Measurements from ENCODE around the gene ALX1.

GRCh38 chr12:85280165-85280983 is at the start of gene ALX1:
- TF ChIP-seq CTCF (IDR thresholded peaks at IDR 0.05) (no peak), POLR2A (IDR thresholded peaks at IDR 0.05) (no peak)

Data from body of pancreas (tissue), 4 donors.